IgD-negative memory B cell (primary cell): ENCODE measurements around the gene PGS1. TPM values are rescaled to one million over a fixed set of nuclear protein-coding genes. Genes with fewer than 3 reads are reported as not detected.
"Not testable (repeated sequence)": the region's sequence is repeated elsewhere in the genome, so short reads cannot be mapped to it uniquely, and the experiment has no call there.

Experiments used
- H3K27ac Mint-ChIP-seq, 3 donors: one replicate each; pipeline ENCODE4 v1.8.0; 2020 to 2022; ENCODE audit warnings: mild to moderate bottlenecking in 3 of 3, mixed read lengths in 3 of 3, moderate library complexity in 1 of 3
- H3K27me3 Mint-ChIP-seq: one replicate; pipeline ENCODE4 v1.8.0; 2021; ENCODE audit warnings: mixed read lengths
- H3K36me3 Mint-ChIP-seq: one replicate; pipeline ENCODE4 v1.8.0; 2020; ENCODE audit warnings: mild to moderate bottlenecking, mixed read lengths
- H3K4me1 Mint-ChIP-seq, 3 donors: one replicate each; pipeline ENCODE4 v1.8.0; 2020 to 2022; ENCODE audit warnings: mixed read lengths in 3 of 3, mild to moderate bottlenecking in 1 of 3
- H3K4me3 Mint-ChIP-seq, 4 donors: one replicate each; pipeline ENCODE4 v1.8.0; 2020 to 2022; ENCODE audit warnings: mild to moderate bottlenecking in 4 of 4, mixed read lengths in 4 of 4, moderate library complexity in 3 of 4
- H3K9me3 Mint-ChIP-seq, 3 donors: one replicate each; pipeline ENCODE4 v1.8.0; 2020 to 2021; ENCODE audit warnings: mixed read lengths in 3 of 3, mild to moderate bottlenecking in 1 of 3
- polyA plus RNA-seq: library from polyadenylated mRNA; unstranded; fragments of 300-500 nt; fragmentation: Illumina TruSeq; gene quantifications from one replicate; pipeline ENCODE4 v1.2.3, GENCODE V29; 2021

The PGS1 gene
- polyA plus RNA-seq, 1 donor from 2014 or later, result 49.7 TPM

DNA sequence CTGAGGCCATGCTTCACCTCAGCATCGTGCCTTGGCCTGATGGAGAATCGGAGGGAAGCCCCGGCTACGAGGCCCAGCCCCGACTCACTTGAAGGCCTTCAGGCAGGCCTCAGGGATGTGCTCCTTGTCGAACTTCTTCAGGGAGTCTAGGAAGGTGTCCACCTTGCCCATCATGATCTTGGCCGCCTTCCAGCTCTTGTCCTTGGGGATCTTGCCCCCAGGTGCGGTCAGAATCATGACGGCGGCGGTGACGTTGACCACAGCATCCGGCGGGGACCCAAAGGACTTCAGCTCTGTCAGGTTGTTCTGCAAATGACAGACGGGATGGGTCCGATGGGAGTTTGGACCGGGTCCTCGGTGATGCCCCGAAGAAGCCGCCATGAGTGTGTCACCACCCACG lies 81.2 kb downstream of the PGS1 start:
- Mint-ChIP-seq H3K36me3 (no peaks in the 10 kb centered on the region), H3K27me3 (peaks cover 2% of the 10 kb centered on the region), H3K4me1 (no peaks in the 10 kb centered on the region), H3K9me3 (no peaks in the 10 kb centered on the region), H3K4me3 (no peak overlapping the region), H3K27ac (no peak overlapping the region)

DNA sequence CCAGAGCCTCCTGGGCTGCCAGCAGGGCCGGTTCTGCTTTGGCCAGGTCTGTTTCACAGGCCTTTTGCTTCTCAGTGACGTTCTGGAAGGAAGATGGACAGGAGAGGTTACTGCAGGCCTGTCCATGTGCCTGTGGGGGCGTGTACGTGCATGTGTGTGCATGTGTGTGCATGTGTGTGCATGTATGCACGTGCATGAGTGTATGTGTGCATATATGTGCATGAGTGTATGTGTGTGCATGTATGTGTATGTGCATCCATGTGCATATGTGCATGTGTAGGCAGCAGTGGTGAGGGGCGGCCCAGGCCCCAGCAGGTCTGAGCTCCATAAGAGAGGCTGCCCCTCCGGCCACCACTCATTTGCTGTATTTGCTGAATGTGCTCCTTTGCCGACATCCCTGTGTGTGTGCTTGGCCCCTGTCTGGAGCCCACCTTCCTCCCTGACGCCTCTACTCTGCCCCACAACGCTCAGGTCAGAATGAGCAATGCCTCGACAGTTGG lies 81.8 kb downstream of the PGS1 start:
- no peak overlapping the region for H3K4me3 Mint-ChIP-seq
- no peak overlapping the region for H3K27ac Mint-ChIP-seq
- no peaks in the 10 kb centered on the region for H3K9me3 Mint-ChIP-seq
- H3K36me3 Mint-ChIP-seq, result no peaks in the 10 kb centered on the region
- H3K27me3 Mint-ChIP-seq, result peaks cover 2% of the 10 kb centered on the region
- no peaks in the 10 kb centered on the region for H3K4me1 Mint-ChIP-seq

DNA sequence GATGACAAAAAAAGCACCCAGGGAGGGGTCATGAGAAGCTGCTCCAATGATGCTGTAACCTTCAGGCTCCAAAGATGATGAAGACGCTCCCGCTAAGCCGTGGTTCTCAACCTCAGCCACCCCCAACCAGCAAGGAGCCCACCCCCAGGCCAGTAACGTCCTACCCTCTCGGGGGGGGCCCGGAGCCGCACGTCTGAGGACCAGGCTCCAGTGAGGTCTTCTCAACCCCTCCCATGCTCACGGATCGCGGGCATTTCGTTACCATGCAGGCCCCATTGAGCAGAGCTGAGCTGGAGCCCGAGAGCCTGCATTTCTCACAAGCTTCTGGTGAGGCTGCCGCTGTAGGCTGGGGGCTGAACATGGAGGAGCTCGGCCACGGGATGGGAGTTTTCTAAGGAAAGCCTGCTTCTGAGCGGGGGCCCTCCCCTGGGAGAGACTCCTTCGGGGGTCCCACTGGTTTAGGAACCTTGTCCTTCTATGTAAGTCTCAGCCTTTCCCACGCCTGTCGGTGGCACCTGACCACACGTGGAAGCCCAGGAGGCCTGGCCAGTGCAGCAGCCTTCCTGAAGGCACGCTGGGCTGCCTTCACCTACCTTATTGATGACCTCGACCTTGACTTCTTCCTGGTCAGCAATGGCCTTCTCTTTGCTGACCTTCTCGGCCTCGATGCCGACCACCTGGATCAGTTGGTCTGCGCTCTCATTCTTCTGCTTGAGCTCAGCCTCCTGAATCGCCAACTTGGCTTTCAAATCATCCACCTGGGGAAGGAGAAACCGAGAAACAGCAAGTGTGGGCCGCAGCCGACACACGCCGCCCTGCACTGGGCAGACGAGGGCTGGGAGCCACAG lies 82.7 kb downstream of the PGS1 start:
- Mint-ChIP-seq H3K27me3 (peaks cover 2% of the 10 kb centered on the region), H3K4me1 (no peaks in the 10 kb centered on the region), H3K4me3 (no peak overlapping the region), H3K27ac (no peak overlapping the region), H3K9me3 (no peaks in the 10 kb centered on the region), H3K36me3 (no peaks in the 10 kb centered on the region)

DNA sequence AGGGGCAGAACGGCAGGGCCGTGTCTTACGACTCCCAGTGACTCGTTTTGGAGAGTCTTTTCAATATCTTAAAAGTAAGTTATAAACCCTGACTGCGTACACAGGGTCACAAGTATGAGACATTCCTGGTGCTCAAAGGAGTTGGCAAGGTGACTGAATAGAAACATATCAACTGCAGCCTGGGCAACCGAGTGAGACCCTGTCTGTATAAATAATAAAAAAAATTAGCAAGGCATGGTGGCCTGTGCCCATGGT lies 83.3 kb downstream of the PGS1 start:
- H3K9me3 Mint-ChIP-seq, result no peaks in the 10 kb centered on the region

DNA sequence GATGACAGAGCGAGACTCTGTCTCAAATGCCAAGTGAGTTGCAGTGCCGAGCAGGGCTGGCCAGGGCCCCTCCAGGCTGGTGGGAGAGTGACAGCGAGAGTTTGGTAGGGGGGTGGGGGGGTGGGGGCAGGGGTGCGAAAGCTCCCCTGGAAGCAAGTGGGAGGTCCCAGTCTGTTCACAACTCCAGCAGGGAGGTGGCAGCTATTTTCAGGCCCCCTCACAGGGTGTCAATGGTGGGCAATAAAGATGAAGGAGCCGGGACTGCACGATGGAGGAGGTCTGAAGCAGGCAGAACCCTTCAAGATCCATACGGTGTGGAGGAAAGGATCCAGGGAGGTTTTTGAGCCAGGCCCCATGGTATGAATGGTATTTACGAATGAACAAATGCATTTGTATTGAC lies 83.7 kb downstream of the PGS1 start:
- Mint-ChIP-seq H3K4me1 (no peaks in the 10 kb centered on the region), H3K36me3 (no peaks in the 10 kb centered on the region), H3K27ac (no peak overlapping the region), H3K27me3 (peaks cover 2% of the 10 kb centered on the region), H3K4me3 (no peak overlapping the region), H3K9me3 (no peaks in the 10 kb centered on the region)

More for the DNA sequence above, 83.3 kb downstream of the PGS1 start:
- Mint-ChIP-seq H3K36me3 (no peaks in the 10 kb centered on the region), H3K4me3 (no peak overlapping the region), H3K4me1 (no peaks in the 10 kb centered on the region), H3K27ac (no peak overlapping the region), H3K27me3 (peaks cover 2% of the 10 kb centered on the region)

DNA sequence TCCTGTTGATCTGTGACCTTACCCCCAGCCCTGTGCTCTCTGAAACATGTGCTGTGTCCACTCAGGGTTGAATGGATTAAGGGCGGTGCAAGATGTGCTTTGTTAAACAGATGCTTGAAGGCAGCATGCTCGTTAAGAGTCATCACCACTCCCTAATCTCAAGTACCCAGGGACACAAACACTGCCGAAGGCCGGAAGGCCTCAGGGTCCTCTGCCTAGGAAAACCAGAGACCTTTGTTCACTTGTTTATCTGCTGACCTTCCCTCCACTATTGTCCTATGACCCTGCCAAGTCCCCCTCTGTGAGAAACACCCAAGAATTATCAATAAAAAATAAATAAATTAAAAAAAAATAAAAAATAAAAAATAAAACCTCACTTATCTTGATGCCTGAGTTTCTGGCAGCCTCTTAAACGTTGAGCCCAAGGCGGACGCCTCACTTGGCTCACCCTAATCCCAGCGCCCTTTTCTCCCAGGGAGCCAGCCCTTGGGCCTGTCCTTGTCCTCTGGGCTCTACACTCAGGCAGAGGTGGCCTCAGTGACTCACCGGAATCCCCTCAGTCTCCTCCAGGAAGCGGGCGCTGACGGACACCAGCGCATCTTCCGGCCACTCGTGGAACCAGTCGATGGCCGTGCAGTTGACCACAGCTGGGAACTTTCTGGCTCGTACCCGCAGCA lies 87.8 kb downstream of the PGS1 start:
- H3K4me1 Mint-ChIP-seq, H3K9me3 Mint-ChIP-seq, H3K4me3 Mint-ChIP-seq, H3K27me3 Mint-ChIP-seq, H3K36me3 Mint-ChIP-seq, H3K27ac Mint-ChIP-seq: not testable (repeated sequence)

DNA sequence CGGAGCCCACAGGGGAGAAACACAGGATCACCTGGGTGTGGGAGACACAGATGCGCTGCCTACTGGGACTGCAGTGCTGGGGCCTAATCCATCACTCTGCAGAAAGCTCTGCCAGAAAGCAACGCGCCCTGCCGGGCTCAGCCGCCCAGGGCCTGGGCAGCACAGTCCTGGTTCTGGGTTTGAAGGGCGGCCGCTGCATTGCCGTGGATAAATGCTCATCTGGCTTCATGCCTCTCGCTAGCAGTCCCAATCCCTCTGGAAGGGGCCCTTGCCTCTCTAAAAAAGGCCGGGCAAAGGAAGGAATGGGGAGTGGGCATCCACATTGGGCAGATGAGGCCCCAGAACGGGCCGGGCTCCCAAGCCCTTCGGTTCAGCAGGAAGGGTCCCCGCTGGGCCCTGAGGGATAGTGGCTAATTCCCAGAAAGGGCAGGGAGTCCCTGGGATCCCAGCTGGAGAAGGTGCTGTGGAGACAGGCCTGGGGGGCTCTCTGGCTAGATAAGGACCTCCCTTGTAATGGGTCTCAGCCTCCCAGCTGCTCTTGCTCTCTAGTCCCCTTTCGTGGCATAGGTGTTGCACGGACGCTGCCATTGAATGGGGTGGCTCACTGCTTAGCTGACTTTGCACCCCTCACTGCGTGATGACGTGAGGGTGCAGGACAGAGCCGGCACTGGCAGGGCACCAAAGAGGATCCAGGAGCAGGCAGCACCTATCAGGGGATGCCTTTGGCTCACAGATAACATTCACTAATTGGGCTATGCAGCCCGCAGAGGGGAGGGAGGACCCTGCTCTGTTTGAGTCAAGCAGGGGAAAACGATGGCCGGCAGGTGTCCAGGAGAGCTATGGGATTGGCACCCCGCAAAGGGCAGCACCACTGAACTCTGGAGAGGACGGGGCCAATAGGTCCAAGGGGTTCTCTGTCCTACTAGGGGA lies 88.6 kb downstream of the PGS1 start:
- Mint-ChIP-seq H3K27me3 (peaks cover 2% of the 10 kb centered on the region), H3K4me1 (no peaks in the 10 kb centered on the region), H3K27ac (no peak overlapping the region), H3K9me3 (no peaks in the 10 kb centered on the region), H3K4me3 (no peak overlapping the region), H3K36me3 (no peaks in the 10 kb centered on the region)

DNA sequence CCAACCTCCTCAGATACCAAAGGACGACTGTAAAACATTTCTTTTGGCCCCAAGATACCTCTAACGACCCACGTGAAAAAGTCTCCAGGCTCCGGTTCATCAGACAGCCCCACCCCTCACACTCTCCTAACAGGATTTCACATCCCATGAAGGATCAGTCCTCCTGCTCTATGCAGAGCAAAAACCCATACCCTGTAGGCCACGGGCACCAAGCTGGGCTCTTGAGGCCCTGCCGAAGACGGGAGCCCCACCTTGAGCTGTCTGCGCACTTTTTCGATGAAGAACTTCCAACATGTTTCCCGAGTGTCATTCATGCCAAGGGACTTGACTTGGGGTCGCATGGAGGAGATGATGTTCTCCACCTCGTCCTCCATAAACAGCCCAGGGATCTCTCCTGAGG lies 89.9 kb downstream of the PGS1 start:
- Mint-ChIP-seq H3K9me3 (no peaks in the 10 kb centered on the region), H3K36me3 (no peaks in the 10 kb centered on the region), H3K27ac (no peak overlapping the region), H3K27me3 (peaks cover 2% of the 10 kb centered on the region), H3K4me3 (no peak overlapping the region), H3K4me1 (peaks cover 0 to 3% (median 0%) of the 10 kb centered on the region in 3 donors)

DNA sequence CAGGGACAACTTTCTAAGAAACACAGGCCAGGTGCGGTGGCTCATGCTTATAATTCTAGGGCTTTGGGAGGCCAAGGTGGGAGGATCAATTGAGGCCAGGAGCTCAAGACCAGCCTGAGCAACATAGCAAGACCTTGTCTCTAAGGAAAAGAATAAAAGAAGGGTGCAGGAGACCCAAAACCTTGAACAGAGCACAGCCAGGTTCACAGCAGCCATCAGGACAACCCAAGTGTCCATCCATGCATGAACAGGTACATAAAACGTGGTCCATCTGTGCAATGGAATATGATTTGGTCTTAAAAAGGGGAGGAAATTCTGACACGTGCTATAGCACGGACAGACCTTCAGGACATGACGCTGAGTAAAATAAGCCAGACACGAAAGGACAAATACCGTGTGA lies 91.0 kb downstream of the PGS1 start:
- H3K9me3 Mint-ChIP-seq, result no peaks in the 10 kb centered on the region
- H3K4me3 Mint-ChIP-seq, result no peak overlapping the region
- H3K27ac Mint-ChIP-seq, result no peak overlapping the region
- H3K4me1 Mint-ChIP-seq, result peaks cover 0 to 3% (median 0%) of the 10 kb centered on the region in 3 donors
- peaks cover 2% of the 10 kb centered on the region for H3K27me3 Mint-ChIP-seq
- no peaks in the 10 kb centered on the region for H3K36me3 Mint-ChIP-seq

DNA sequence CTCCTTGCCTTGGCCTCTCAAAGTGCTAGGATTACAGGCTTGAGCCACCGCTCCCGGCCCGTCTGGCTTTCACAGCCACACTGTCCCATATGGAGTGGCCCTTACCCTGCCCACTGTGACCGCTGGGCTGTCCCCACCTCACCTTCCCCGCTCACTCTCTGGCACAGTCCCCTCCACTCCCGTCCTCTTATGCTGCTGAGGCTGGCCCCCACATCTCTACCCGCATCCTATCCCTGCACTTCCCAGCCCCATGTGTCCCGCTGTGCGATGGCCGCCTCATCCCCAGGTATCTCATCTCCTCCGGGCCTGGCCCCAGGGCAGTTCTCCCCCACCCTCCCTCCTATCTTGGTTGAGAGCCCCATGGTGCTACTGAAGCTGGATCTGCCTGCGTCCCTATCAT lies 93.2 kb downstream of the PGS1 start:
- Mint-ChIP-seq H3K27me3 (peaks cover 2% of the 10 kb centered on the region), H3K9me3 (no peaks in the 10 kb centered on the region), H3K27ac (no peak overlapping the region), H3K4me1 (peaks cover 0 to 10% (median 0%) of the 10 kb centered on the region in 3 donors), H3K4me3 (no peak overlapping the region), H3K36me3 (no peaks in the 10 kb centered on the region)

DNA sequence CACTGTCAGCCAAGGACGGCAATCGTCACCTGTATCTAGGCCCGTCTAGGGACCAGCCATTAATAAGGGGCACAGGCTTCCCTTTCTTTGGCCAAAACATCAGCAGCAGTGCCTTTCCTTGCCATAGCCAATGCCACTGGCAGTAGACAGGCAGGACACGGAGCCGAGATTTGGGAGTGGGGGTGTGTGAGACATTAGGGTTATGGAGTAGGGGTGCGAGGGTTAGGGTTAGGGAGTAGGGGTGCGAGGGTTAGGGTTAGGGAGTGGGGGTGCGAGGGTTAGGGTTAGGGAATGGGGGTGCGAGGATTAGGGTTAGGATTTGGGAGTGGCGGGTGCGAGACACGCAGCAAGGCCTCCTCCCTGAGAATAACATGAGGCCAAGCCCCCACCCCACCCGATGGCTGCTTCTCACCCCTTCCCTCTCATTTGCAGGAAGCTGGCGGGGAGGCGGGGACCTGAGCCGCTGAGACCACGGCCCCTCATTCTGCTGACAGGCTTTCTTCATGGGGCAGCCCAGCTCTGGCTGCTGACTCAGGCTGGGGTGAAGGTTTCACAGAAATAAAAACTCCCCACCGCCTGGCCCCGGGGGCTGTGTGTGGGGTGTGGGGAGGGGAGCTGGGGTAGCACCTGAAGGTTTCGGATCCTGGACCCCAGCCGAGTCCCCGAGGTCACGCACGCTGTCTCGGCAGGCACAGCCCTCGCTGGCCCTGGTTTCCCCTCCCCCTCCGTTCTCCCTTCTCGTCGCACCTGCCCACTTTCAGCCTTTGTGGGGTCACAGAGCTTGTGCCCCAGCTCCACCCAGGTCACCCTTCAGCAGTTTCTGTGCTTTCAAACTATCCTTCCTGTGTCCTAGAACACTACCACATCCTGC lies 93.8 kb downstream of the PGS1 start:
- Mint-ChIP-seq H3K4me1 (peaks cover 0 to 10% (median 0%) of the 10 kb centered on the region in 3 donors), H3K9me3 (no peaks in the 10 kb centered on the region), H3K36me3 (no peaks in the 10 kb centered on the region), H3K27ac (peak overlapping the region in 1 of 3 donors; percentile 64), H3K27me3 (peaks cover 2% of the 10 kb centered on the region), H3K4me3 (no peak overlapping the region)

DNA sequence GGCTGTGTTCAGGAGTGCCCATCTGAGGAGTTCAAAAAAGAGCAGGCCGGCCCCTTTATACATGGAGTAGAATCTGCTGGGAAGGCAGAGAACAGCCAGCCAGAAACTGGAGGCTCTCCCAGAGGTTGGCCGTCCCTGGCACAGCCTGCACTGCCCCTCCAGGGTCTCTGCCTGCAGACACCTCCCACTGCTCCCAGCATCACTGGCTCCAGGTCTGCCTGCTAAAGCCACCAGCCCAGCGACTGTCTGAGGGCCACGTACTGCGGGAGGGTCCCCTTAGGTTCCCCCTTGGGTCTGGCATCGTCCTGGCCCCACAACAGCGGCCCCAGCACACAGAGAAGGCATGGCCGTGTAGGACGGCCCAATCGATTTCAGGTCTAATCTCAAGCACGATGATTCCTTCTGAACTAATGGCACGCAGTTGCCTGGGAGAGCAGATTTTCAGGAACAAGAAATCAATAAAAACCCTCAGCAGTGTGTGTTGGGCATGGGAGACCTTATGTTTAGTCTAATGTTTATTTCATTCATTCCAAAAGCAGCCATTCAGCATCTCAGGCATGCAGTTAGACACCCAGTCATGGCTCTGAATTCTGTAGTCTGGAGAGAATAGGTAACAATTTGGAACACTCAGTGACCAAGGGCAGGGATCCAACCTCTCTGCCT lies 95.6 kb downstream of the PGS1 start:
- H3K27ac Mint-ChIP-seq, result peak overlapping the region in 2 of 3 donors; percentile 9 to 50
- no peaks in the 10 kb centered on the region for H3K27me3 Mint-ChIP-seq
- H3K4me3 Mint-ChIP-seq, result no peak overlapping the region
- no peaks in the 10 kb centered on the region for H3K9me3 Mint-ChIP-seq
- peaks cover 0 to 10% (median 0%) of the 10 kb centered on the region in 3 donors for H3K4me1 Mint-ChIP-seq
- no peaks in the 10 kb centered on the region for H3K36me3 Mint-ChIP-seq
